ENCODE results near the gene GTPBP2.

- TF ChIP-seq JUND (IDR thresholded peaks at IDR 0.05) (no peak), TEAD4 (IDR thresholded peaks at IDR 0.05; ENCODE audit: borderline replicate concordance, insufficient read depth) (no peak), EP300 (IDR thresholded peaks at IDR 0.05; ENCODE audit: borderline replicate concordance in 1 of 2, low read depth in 1 of 2, low read length in 1 of 2) (no peak), FOXM1 (IDR thresholded peaks at IDR 0.05; ENCODE audit: low read depth) (no peak), EZH2phosphoT487 (IDR thresholded peaks at IDR 0.05; ENCODE audit: borderline replicate concordance, low read depth) (no peak), POLR2AphosphoS5 (IDR thresholded peaks at IDR 0.05; ENCODE audit: low read depth, low read length) (no peak), RXRA (IDR thresholded peaks at IDR 0.05; ENCODE audit: borderline replicate concordance, low read depth) (no peak)
- TF ChIP-seq, protein P1, sequence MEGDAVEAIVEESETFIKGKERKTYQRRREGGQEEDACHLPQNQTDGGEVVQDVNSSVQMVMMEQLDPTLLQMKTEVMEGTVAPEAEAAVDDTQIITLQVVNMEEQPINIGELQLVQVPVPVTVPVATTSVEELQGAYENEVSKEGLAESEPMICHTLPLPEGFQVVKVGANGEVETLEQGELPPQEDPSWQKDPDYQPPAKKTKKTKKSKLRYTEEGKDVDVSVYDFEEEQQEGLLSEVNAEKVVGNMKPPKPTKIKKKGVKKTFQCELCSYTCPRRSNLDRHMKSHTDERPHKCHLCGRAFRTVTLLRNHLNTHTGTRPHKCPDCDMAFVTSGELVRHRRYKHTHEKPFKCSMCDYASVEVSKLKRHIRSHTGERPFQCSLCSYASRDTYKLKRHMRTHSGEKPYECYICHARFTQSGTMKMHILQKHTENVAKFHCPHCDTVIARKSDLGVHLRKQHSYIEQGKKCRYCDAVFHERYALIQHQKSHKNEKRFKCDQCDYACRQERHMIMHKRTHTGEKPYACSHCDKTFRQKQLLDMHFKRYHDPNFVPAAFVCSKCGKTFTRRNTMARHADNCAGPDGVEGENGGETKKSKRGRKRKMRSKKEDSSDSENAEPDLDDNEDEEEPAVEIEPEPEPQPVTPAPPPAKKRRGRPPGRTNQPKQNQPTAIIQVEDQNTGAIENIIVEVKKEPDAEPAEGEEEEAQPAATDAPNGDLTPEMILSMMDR (IDR thresholded peaks at IDR 0.05) = no peak
- TF ChIP-seq, protein P2, sequence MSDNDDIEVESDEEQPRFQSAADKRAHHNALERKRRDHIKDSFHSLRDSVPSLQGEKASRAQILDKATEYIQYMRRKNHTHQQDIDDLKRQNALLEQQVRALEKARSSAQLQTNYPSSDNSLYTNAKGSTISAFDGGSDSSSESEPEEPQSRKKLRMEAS (IDR thresholded peaks at IDR 0.05; ENCODE audit: low read depth) = no peak
These were observed 42.1 kb upstream of the GTPBP2 start for GRCh38 chr6:43671011-43671800.

All from SK-N-SH (cell line).